LNCAP (cell line): ENCODE results near the gene PHRF1.

Experiments
- CTCF ChIP-seq: fragments of 450-650 bp; IDR thresholded peaks from 2 replicates; pipeline ENCODE4 v1.5.1; 2017; ENCODE audit warnings: mild to moderate bottlenecking

The PHRF1 gene

GRCh38 chr11:620201-620600 is 43.9 kb downstream of the PHRF1 start:
- TF ChIP-seq CTCF, result no peak

GRCh38 chr11:620935-621814 is 44.9 kb downstream of the PHRF1 start:
- TF ChIP-seq CTCF, result no peak

GRCh38 chr11:621838-622237 is 45.6 kb downstream of the PHRF1 start:
- TF ChIP-seq CTCF, result no peak

GRCh38 chr11:623349-623869 is 47.1 kb downstream of the PHRF1 start:
- no peak for TF ChIP-seq CTCF

- TF ChIP-seq CTCF, result no peak
These were observed 47.9 kb downstream of the PHRF1 start for GRCh38 chr11:623999-624704.

DNA sequence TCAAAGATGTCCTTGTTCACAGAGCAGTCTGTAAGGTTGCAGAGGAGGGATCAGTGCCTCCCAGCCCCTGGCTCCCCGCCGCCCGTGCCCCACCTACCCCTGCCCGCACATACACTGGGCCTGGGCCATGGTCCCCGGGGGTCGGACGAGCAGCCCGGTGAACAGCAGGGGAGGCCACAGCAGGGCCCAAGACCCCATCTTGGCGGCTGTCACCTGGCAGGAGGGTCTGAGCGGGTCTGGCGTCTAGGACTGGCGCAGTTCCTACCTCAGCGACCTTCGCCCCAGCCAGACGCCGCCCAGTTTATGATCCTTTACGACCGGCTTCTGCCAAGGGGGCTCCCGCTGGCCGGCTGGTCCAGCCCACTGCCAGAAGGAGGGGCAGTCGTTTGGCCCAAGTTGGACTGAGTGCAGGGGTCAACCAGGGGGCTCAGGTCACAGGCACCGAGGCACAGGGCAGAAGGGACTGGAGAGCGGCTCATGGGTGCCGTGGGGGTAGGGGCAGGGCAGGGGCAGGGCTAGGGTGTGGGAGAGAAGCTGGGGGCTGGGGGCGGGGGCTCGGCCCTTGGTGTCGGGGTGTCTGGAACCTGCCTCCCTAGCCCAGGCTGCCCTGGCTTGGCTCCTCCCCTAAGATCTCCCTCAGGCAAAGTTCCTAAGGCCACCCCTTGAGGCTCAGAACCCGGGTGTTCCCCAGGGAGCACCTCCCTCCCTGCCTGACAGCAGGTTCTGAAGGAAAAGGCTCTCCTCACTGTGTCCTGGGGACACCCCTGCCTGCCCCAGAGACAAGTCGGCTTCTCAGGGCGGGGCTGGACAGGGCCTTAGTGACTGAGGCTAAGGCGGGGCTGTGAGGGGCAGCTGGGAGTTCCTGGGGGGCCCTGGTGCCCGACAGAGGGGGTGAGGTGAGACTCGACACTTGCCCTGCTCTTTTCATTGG is 48.7 kb downstream of the PHRF1 start, which contains the start of gene CDHR5:
TSS of gene CDHR5 (minus strand) at position 251 of the 931 bp plus-strand sequence. CDS start at position 198, 53 bp downstream.
- no peak for TF ChIP-seq CTCF
